ENCODE data around the gene ST7. TPM values are rescaled to one million over a fixed set of nuclear protein-coding genes. Genes with fewer than 3 reads are reported as not detected.

Gene ST7
- total and polyA plus RNA-seq, 2 donors, result 14.7 to 26.6 TPM

DNA sequence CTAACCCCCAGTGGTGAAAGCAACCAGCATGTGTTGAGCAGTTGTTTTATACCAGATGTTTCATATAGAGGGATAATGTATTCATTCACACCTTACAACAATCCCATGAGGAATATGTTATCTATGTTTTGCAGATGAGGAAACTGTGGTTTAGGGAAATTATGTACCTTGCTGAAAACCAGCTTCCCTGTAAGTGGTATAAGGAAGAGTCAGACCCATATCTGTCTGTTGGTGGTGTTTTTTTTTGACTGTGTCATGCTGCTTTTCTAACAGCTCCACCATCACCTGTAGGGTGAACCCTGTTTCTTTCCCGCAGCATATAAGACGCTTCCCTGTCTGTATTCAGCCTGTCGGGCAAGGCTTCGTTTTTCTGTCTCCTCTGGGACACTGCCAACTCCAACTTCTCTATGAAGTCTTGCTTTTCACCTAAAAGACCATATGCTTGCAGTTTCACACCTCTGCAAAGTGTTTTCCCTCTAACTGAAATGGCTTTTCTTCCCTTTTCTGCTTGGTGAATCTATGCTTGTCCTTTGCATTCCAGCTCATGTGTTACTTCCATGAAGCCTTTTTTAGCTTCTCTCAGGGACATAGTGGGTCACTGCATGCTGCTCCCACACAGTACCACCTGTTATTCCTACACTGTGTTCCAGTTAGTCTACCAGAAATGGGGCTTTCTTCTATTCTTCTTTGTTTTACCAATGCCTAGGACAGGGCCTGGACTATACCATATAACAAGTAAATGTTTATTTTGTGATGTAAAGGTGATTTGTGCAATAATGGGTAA is 92.8 kb downstream of the ST7 start:
- 74% methylated on average over 4 of the region's 4 CpGs for WGBS
- DNase-seq (ENCODE audit: extremely low spot score), result no peak
- Histone ChIP-seq H3K36me3 (ENCODE audit: insufficient read depth) (no peaks in the 10 kb centered on the region), H3K4me3 (ENCODE audit: low read depth, low read length) (no peak overlapping the region), H3K4me1 (ENCODE audit: insufficient read depth) (no peaks in the 10 kb centered on the region), H3K27ac (ENCODE audit: low read depth) (no peak overlapping the region)

DNA sequence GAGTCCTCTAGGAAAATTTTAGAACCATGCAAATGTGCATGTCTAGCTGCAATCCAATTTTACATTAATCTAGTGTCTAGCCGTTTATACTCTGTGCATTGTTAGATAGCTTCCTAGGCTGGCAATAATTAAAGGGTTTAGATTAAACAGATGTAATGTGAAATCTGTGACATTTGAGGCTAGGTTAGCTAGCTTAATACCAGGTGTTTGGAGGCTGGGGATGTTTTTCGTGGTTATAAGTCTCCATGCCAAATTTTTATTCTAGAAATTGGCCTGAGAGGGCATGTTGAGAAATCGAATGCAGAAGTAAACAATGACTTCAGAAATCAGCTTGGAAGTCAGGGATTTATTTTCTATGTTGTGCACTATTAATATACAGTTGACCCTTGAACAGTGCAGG is 94.2 kb downstream of the ST7 start:
- no peak for DNase-seq (ENCODE audit: extremely low spot score)
- Histone ChIP-seq H3K36me3 (ENCODE audit: insufficient read depth) (no peaks in the 10 kb centered on the region), H3K4me3 (ENCODE audit: low read depth, low read length) (no peak overlapping the region), H3K27ac (ENCODE audit: low read depth) (no peak overlapping the region), H3K4me1 (ENCODE audit: insufficient read depth) (no peaks in the 10 kb centered on the region)
- 35% methylated on average over 3 of the region's 3 CpGs for whole genome bisulfite sequencing

DNA sequence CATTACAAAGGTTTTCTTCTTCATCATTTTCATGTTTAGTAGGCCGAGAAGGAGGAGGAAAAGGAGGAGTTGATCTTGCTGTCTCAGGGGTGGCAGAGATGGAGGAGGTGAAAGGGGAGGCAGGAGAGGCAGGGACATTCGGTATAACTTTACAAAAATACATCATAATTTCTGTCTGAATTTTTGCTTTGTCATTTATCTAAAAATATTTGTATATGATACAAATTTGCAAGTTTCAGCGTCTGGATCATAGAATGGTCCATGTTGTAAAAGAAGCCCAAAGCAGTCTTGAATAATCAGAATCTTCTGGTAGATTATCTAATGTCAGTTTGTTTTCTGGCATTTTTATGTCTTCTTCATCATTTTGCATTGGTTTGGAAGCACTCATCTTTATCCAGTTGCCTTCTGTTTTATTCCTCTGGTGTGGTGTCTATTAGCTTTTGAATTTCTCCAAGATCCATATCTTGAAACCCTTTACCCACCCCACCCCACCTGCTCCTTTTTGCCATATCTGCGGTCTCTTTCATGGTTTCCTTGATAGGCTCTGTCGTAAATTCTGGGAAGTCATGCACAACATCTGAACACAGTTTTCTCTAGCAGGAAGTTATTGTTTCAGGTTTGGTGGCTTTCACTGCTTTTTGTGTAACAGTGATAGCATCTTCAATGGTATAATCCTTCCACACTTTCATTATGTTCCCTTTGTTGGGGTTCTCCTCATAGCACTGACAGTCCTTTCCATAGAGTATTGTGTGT is 95.0 kb downstream of the ST7 start:
- Histone ChIP-seq H3K36me3 (ENCODE audit: insufficient read depth) (no peaks in the 10 kb centered on the region), H3K27ac (ENCODE audit: low read depth) (no peak overlapping the region), H3K4me1 (ENCODE audit: insufficient read depth) (no peaks in the 10 kb centered on the region), H3K4me3 (ENCODE audit: low read depth, low read length) (no peak overlapping the region)
- DNase-seq (ENCODE audit: extremely low spot score), result no peak
- WGBS, result 84% methylated on average over 5 of the region's 5 CpGs

DNA sequence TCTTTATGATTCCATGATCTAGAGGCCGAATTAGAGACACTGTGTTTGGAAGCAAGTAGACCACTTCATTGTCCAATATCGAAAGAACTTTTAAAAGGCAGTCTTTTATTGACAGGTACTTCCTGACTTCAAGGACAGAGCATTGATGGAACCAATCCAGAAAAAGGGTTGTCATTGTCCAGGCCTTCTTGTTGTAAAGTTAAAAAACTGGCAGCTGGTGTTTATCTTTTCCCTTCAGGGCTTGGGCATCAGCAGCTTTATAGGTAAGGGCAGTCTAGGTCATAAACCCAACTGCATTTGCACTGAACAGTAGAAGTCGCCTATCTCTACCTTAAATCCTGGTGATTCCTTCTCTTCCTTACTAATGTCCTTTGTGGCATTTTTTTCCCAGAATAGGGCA is 95.6 kb downstream of the ST7 start:
- H3K27ac ChIP-seq (ENCODE audit: low read depth), result no peak overlapping the region
- no peaks in the 10 kb centered on the region for H3K4me1 ChIP-seq (ENCODE audit: insufficient read depth)
- H3K36me3 ChIP-seq (ENCODE audit: insufficient read depth), result no peaks in the 10 kb centered on the region
- DNase-seq (ENCODE audit: extremely low spot score), result no peak
- H3K4me3 ChIP-seq (ENCODE audit: low read depth, low read length), result no peak overlapping the region
- 82% methylated on average over 3 of the region's 3 CpGs for WGBS

DNA sequence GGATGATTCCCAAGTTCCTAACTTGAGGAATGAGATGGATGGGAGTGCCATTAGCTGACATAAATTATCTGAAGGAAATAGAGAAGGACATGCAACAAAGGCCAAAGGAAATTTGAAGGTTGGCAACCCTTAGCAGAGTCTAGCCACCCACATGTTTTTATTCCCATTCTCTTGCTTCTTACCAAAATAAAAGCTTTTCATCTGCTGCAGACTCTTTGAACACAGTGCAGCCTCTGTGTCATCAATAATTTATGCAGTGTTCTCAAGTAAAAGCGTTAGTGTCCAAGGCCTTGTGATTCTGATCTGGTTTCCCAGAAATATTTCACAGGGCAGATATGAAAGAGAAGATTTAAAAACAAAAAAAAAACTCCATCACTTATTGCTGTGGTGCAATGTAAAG is 98.5 kb downstream of the ST7 start:
- Histone ChIP-seq H3K27ac (ENCODE audit: low read depth) (no peak overlapping the region), H3K36me3 (ENCODE audit: insufficient read depth) (no peaks in the 10 kb centered on the region), H3K4me3 (ENCODE audit: low read depth, low read length) (no peak overlapping the region), H3K4me1 (ENCODE audit: insufficient read depth) (no peaks in the 10 kb centered on the region)
- WGBS, result 26% methylated on average over 1 of the region's 1 CpG
- no peak for DNase-seq (ENCODE audit: extremely low spot score)

DNA sequence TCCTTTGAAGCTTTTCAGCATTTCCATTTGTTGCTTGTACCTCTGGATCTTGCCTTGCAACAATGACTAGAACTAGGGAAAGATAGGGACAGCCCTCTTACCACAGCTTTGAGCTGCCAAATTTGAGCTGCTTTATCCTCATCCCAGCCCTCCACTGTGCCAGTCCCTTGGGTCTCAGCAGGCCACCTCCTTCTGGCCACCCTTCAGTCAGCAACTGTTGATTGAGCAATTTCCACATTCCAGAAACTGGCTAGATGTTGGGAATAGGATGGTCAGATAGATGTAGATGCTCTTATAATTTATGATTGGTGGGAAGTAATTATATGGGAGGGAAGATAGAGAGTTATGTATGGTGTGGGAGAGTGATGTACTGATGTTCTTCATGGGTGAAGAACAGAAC is 100.1 kb downstream of the ST7 start:
- no peak for DNase-seq (ENCODE audit: extremely low spot score)
- Histone ChIP-seq H3K36me3 (ENCODE audit: insufficient read depth) (no peaks in the 10 kb centered on the region), H3K27ac (ENCODE audit: low read depth) (no peak overlapping the region), H3K4me3 (ENCODE audit: low read depth, low read length) (no peak overlapping the region), H3K4me1 (ENCODE audit: insufficient read depth) (no peaks in the 10 kb centered on the region)

DNA sequence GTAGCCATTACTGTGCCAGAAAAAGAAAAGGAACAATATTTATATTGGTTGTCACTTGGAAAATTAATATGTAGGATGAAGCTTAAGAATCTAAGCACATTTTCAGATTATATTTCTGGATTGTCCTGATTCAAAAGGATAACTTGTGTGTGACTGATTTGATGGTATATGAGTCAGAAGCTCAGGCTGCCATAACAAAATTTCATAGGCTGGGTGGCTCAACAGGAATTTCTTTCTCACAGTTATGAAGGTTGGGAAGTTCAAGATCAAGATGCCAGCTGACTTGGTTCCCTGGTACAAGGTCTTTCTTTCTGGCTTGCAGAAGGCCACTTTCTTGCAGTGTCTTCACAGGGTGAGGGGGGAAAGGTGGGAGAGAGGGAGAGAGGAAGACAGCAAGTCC is 108.5 kb downstream of the ST7 start:
- Histone ChIP-seq H3K4me1 (ENCODE audit: insufficient read depth) (no peaks in the 10 kb centered on the region), H3K27ac (ENCODE audit: low read depth) (no peak overlapping the region), H3K4me3 (ENCODE audit: low read depth, low read length) (no peak overlapping the region), H3K36me3 (ENCODE audit: insufficient read depth) (no peaks in the 10 kb centered on the region)
- no peak for DNase-seq (ENCODE audit: extremely low spot score)

DNA sequence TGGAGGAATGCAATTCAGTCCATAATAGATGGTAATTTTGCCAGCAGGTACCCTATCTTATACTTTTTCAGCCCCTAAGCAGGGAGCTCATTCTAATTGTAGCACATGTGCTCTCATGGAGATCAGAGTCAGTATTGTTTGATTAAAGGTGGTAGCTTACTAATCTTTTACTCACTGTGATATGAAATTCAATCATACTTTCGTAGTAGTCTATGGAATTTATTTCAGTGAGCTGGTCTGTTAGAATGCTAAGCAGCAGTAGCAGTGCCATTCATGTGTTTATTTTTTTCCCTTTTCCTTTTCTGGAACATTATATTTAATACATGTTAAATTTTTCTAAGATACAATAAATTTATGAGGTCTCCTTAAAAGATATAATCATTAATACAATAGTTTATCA is 109.0 kb downstream of the ST7 start:
- H3K36me3 ChIP-seq (ENCODE audit: insufficient read depth), result no peaks in the 10 kb centered on the region
- no peak overlapping the region for H3K4me3 ChIP-seq (ENCODE audit: low read depth, low read length)
- 93% methylated on average over 1 of the region's 1 CpG for WGBS
- no peak for DNase-seq (ENCODE audit: extremely low spot score)
- H3K4me1 ChIP-seq (ENCODE audit: insufficient read depth), result no peaks in the 10 kb centered on the region
- H3K27ac ChIP-seq (ENCODE audit: low read depth), result no peak overlapping the region

DNA sequence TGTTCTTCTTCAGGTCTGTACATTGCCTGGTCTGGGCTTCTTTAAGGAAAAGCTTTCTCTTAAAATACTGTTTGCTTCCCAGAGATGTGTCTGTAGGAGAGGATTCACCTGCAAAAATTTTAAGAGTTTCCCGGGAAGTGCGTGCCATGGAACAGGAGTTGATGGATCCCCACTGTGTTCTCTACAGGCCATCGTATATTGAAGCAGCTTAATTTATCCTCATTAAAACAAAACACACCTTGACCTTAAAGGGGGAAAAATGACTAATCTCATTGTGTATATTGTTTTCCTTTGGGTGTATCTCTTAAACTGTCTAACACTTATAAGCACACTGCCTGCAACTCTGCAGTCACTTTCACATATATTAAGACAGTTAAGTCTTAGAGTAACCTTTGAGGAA is 111.4 kb downstream of the ST7 start:
- Histone ChIP-seq H3K36me3 (ENCODE audit: insufficient read depth) (no peaks in the 10 kb centered on the region), H3K27ac (ENCODE audit: low read depth) (no peak overlapping the region), H3K4me3 (ENCODE audit: low read depth, low read length) (no peak overlapping the region), H3K4me1 (ENCODE audit: insufficient read depth) (no peaks in the 10 kb centered on the region)
- WGBS, result 97% methylated on average over 3 of the region's 3 CpGs
- no peak for DNase-seq (ENCODE audit: extremely low spot score)

DNA sequence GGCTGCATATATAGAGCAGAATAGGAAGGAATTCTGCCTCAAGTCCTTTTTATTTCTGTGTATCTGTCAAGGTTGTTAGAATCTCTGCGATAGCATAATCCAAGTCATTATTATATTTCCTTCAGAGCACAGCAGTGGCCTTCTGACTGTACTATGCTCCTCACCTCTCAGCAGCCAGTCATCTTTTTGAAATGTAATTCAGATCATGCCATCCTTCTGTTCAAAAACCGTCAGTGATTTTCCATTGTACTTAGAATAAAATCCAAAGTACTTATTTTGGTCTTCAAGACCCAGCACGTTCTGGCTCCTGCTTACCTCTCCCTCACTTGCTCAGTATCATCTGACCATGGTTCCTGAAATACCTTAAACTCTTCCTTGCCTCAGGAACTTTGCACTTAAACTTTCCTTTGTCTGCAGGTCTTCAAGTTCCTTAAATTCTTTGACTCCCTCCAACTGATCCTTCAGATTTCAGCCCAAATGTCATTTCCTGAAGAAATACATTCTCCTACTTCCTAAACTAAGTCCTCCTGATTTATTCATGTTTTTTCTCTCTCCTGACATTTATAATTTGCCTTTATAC is 112.4 kb downstream of the ST7 start:
- DNase-seq (ENCODE audit: extremely low spot score), result no peak
- H3K36me3 ChIP-seq (ENCODE audit: insufficient read depth), result no peaks in the 10 kb centered on the region
- no peaks in the 10 kb centered on the region for H3K4me1 ChIP-seq (ENCODE audit: insufficient read depth)
- WGBS, result 88% methylated on average over 3 of the region's 3 CpGs
- no peak overlapping the region for H3K27ac ChIP-seq (ENCODE audit: low read depth)
- H3K4me3 ChIP-seq (ENCODE audit: low read depth, low read length), result no peak overlapping the region

DNA sequence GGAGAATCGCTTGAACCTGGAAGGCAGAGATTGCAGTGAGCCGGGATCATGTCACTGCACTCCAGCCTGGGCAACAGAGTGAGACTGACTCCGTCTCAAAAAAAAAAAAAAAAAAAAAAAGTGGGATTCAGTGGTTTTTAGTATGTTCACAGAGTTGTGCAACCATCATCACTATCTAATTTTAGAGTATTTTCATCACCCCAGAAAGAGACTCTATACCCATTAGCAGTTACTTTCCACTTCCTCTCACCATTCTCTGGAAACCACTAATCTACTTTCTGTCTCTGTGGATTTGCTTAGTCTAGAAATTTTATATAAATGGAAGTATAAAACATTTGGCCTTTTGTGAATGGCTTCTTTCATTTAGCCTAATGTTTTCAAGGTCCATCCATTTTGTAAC is 113.4 kb downstream of the ST7 start:
- no peaks in the 10 kb centered on the region for H3K4me1 ChIP-seq (ENCODE audit: insufficient read depth)
- DNase-seq (ENCODE audit: extremely low spot score), result no peak
- no peak overlapping the region for H3K27ac ChIP-seq (ENCODE audit: low read depth)
- no peak overlapping the region for H3K4me3 ChIP-seq (ENCODE audit: low read depth, low read length)
- WGBS, result 94% methylated on average over 3 of the region's 3 CpGs
- H3K36me3 ChIP-seq (ENCODE audit: insufficient read depth), result no peaks in the 10 kb centered on the region

DNA sequence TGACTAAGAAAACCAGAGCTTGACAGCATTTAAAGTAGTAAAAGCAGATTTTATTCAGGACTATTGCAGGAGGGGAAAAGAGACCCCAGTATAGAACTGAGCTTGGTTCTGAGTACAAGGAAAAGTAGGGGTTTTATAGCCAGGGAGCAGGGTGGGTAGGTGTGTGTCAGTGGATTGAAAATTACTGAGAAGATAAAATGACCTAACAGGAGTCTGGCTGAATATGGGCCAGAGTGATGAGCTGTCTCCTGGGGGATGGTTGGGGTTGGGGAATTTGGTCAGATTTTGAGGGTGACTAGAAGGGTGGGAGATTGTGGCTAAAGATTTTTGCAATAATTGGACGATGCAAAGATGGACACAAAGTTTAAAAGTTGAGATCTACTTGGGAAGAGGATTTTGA is 114.0 kb downstream of the ST7 start:
- no peak for DNase-seq (ENCODE audit: extremely low spot score)
- Histone ChIP-seq H3K36me3 (ENCODE audit: insufficient read depth) (no peaks in the 10 kb centered on the region), H3K4me1 (ENCODE audit: insufficient read depth) (no peaks in the 10 kb centered on the region), H3K27ac (ENCODE audit: low read depth) (no peak overlapping the region), H3K4me3 (ENCODE audit: low read depth, low read length) (no peak overlapping the region)
- 91% methylated on average over 1 of the region's 1 CpG for WGBS

DNA sequence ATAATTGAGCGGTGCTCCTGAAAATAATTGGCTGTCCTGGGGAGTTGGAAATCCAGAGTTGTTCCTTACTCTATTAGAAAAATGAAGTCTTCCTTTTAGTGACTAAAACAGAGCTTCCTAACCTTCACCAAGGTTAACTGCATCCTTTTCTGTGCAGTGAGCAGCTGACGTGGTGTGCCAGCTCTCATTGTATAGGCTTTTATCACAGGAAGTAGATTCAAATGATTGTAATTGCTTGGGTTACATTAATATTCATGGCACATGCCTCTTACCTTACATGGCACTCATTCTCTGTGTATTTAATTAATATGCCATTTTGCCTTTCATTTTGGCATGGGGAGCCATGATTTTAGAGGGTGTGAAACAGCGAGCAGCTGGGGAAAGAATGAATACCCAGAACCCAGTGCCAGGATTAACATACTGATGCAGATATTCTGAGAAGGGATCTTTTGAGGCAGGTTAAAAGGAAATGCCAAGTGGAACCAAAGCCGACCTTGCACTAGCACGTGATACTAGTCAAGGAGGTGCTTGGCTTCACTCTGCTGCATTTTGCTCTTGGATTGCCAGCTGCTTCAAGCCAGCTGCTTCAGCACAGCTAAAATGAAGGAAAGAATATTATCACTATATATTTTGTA is 115.3 kb downstream of the ST7 start:
- no peak overlapping the region for H3K4me3 ChIP-seq (ENCODE audit: low read depth, low read length)
- H3K27ac ChIP-seq (ENCODE audit: low read depth), result no peak overlapping the region
- WGBS, result 80% methylated on average over 5 of the region's 5 CpGs
- no peaks in the 10 kb centered on the region for H3K4me1 ChIP-seq (ENCODE audit: insufficient read depth)
- DNase-seq (ENCODE audit: extremely low spot score), result no peak
- H3K36me3 ChIP-seq (ENCODE audit: insufficient read depth), result no peaks in the 10 kb centered on the region

DNA sequence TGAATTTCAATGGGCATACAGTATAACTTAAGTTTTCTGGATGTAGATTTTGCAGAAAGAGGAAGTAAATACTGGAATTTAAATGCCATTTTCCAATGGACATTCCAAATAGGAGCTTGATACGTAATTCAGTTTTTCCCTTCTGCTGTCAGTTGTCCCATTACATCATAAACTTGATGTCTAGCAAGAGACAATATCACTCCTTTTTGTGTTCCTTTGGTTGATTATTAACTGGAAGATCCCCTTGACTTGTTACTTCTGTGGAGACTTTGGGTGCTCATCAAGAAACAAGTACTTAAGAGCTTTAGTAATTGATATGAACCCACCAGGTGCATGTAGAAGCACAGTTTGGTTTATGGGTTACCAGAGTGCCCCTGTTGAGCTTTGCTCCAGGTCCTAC is 116.1 kb downstream of the ST7 start:
- Histone ChIP-seq H3K4me3 (ENCODE audit: low read depth, low read length) (no peak overlapping the region), H3K4me1 (ENCODE audit: insufficient read depth) (no peaks in the 10 kb centered on the region), H3K27ac (ENCODE audit: low read depth) (no peak overlapping the region), H3K36me3 (ENCODE audit: insufficient read depth) (no peaks in the 10 kb centered on the region)
- WGBS, result 89% methylated on average over 1 of the region's 1 CpG
- no peak for DNase-seq (ENCODE audit: extremely low spot score)
